GM19468 (cell line): ENCODE results near the gene KCNK5.

Source experiments
- ATAC-seq: cut with Tn5 transposase; IDR thresholded peaks from one replicate; pipeline ENCODE4 v1.9.1; 2021; ENCODE audit warnings: mild to moderate bottlenecking, moderate library complexity, moderate number of reproducible peaks; ENCODE audit not compliant: unreplicated experiment; ENCODE audit errors: extremely low read depth

The KCNK5 gene

GRCh38 chr6:39200498-39201020, 28.7 kb downstream of the KCNK5 start:
- no peak for ATAC-seq

GRCh38 chr6:39199976-39200375, 29.3 kb downstream of the KCNK5 start:
- no peak for ATAC-seq

- no peak for ATAC-seq
Observed at GRCh38 chr6:39199231-39199940, 29.9 kb downstream of the KCNK5 start.

GRCh38 chr6:39198528-39198927, 30.7 kb downstream of the KCNK5 start:
- ATAC-seq, result no peak

DNA sequence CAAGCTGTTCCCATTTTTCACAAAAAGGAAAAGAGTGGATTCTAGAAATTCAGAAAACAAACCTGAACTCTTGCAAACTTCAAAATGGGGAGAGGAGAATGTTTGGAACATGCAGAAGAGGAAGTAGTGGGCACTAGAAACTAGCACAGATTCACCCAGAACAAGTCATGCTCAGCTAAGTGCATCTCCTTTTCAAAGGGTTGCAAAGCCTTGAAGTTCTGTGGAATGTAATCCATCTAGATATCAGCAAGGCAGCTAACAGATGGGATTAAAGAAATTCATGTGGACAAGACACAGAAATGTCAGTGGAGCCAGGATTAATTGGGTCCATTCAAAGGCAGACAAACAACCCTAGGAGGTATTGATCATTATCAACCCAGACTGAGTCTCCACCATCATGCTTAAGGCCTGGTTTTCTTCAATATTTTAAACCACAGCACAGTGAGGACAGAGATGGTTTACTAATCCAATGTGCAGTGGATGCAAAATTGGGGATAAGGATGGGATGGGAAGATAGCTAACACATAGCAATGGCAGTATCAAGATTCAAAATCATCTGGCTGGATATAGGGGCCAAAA, 31.3 kb downstream of the KCNK5 start:
- ATAC-seq, result no peak

GRCh38 chr6:39197521-39197920, 31.8 kb downstream of the KCNK5 start:
- no peak for ATAC-seq

DNA sequence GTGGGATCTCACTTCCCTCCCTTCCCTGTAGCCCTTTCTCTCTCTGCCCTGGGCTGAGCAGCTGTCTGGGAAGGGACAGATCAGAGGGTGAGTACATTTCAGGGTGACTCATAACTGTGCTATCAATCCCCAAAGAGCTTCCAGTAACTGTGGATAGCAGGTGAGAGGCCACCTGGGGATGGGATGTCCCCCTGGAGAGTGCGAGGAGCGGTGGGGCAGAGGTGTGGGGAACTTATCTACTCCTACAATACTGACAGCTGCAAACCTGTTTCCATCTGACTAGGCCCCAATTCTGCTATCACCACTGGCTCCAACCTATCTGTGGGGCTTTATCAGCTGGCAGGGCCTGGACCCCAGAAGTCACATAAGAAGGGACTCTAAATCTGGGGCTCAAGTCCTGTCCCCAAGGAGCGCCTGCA, 32.6 kb downstream of the KCNK5 start:
- no peak for ATAC-seq

GRCh38 chr6:39195792-39196385, 33.4 kb downstream of the KCNK5 start:
- ATAC-seq, result no peak

GRCh38 chr6:39194466-39194865, 34.8 kb downstream of the KCNK5 start:
- ATAC-seq, result no peak

GRCh38 chr6:39193201-39193791, 36.0 kb downstream of the KCNK5 start:
- ATAC-seq, result no peak

DNA sequence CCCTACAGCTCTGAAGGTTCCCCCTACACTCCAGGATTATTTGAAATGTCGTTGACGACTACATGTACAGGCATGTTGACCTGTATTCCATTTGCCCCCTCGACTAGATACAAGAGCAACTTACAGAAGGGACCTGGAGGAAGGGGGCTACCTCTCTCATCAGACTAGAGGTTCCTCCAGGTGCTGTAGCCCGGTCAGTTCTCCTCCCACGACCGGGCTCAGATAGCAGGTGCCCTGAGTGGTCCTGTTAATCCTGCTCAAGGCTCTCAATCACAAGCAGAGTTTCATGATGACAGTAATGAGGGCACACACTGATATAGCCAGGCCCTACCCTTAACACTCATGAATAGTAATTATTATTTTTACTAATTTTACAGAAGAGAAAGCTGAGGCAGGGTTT, 36.5 kb downstream of the KCNK5 start:
- ATAC-seq, result no peak

DNA sequence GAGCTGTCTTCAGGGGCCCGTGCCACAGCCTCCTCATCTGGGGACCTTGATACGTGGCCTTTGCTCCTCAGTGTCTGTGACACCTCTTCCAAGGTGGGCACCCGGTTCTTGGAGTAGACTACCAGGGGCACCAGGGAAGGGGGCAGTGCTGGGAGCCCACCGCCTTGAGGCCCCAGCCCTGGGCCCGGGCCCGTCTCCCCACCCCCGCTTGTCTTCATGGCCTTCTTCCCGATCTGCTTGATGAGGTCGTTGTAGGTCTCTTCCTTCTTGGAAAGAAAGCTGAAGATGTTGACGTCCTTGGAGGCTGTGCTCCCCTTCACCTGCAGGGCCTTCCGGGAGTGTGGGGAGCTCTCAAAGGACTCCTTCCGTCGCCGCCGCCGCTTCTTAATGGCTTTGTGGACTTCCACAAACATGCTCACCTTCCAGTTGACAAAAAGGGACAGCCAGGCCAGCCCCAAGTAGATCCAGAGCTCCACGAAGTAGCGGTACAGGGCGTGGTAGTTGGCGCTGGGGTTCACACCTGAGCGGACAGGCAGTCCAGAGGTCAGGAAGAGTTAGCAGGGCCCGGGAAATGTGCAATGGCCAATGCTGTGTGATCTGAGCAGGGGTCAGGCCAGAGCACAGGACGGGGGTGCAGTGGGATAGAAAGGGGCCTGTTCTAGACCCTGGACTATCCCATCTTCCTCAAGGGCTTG, 37.9 kb downstream of the KCNK5 start:
- ATAC-seq, result no peak

- ATAC-seq, result no peak
Observed at GRCh38 chr6:39190545-39191235, 38.6 kb downstream of the KCNK5 start.

GRCh38 chr6:39189915-39190544, 39.2 kb downstream of the KCNK5 start:
- no peak for ATAC-seq

GRCh38 chr6:39189131-39189530, 40.1 kb downstream of the KCNK5 start:
- no peak for ATAC-seq

DNA sequence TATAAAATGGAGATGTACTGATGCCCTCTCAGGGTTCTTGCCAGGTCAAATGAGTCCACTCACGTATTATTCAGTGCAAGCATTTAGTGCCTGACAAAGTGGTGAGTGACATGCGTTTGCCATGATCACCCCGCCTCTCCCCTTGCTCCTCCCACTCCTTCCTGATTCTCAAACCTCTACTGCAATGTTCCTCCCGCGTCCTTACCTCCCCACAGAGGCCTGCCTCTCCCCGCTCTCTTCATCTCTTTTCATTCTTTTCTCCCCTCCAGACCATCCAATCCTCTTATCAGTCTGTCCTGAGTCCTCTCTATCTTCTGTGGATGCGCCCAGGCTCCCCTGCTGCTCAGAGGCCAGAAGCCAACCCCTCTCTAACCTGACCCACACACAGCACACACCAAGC, 40.7 kb downstream of the KCNK5 start:
- ATAC-seq, result no peak

- no peak for ATAC-seq
Observed at GRCh38 chr6:39188098-39188450, 41.2 kb downstream of the KCNK5 start.

GRCh38 chr6:39184906-39185580, 44.2 kb downstream of the KCNK5 start:
- no peak for ATAC-seq

DNA sequence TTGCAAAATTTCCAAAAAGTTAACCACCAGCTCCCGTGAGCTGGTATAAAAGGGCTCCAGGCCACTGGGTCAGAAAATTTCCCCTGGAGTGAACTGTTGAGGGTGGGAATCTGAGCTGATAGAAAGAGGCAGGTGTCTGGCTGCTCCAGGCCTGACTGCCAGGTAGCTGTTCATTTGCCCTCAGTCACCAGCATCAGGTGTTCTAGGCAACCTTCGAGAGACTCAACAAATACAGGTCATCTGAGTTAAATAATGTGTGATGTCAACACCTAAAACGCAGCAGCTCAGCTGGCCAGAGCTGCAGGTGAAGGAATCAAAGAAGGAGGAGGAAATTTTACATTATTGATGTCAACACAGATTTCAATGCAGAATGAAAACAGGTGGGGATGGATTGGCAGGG, 46.7 kb downstream of the KCNK5 start:
- no peak for ATAC-seq
